Measurements from ENCODE around the gene EMC9. TPM values are rescaled to one million over a fixed set of nuclear protein-coding genes. Genes with fewer than 3 reads are reported as not detected.

Gene EMC9
- total and polyA plus RNA-seq, 10 of the 15 experiments (the other 5 are each of a cell fraction or from before 2014, with no cell fraction given), result 15.3 to 60.5 (median 30.3) TPM

DNA sequence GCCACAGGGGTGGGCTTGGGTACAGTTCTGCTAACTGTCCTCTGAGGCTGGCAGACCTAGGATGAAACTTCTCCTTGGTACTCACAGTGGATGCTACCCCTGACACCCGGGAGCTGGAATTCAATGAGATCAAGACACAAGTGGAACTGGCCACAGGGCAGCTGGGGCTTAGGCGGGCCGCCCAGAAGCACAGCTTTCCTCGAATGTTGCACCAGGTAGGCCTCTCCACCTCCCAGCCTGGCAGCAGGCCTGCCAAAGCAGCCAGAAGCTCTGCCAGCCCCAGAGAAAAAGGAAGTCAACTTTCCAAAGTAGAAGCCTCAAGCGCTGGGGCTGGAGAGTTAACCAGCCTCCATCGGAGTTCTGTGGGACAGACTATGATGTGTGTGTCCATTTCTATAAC is 24.2 kb downstream of the EMC9 start (continued):
- TF ChIP-seq KLF5 (IDR thresholded peaks at IDR 0.05; ENCODE audit: partially characterized antibody) (no peak), MEF2B (IDR thresholded peaks at IDR 0.05; ENCODE audit: partially characterized antibody, poor library complexity, severe bottlenecking) (no peak), PAX8 (IDR thresholded peaks at IDR 0.05) (no peak), HDGF (IDR thresholded peaks at IDR 0.05) (no peak)

DNA sequence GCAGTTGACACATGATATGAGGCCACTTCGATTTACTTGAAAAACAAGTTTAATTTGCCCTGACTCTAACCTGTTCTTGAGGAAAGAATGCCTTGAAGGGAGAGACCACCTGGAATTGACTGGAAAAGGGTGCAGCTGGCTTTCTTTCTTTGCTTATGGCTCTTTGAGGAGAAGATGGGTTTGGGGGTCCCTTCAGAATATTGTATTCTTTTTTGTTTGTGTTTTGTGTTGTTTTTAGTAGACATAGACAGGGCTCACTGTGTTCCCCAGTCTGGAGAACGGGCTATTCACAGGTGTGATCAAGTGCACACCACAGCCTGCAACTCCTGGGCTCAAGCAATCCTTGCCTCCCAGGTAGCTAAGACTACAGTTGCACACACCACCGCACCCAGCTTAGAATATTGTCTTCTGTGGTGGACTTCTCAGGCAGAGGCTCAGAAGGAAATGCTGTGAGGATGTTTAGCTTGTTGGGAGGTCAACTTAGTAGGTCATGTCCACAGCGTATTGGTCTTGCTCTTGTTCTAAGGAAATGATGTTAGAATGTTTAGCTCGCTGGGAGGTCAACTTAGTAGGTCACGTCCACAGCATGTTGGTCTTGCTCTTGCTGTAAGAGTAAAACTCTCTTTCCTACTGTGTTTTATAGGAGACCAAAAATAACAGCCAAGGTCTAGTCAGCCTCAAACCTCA is 25.1 kb downstream of the EMC9 start:
- FAIRE-seq (no peak), DNase-seq (ENCODE audit: low read depth, low spot score) (no peak), ATAC-seq (no peak)
- H2AFZ ChIP-seq (ENCODE audit: control insufficient read depth, low read depth, low read length), result no peak overlapping the region
- H3K36me3 ChIP-seq (ENCODE audit: control insufficient read depth in 2 of 2, insufficient read depth in 2 of 2, low read length in 1 of 2), result peaks cover 11 to 23% of the 10 kb centered on the region in 2 experiments
- in situ Hi-C loops (cut with MboI), result loop anchor here (25.0 kb wide), 1 partner anchor 804 kb away; the partner anchor contains the start of genes BCL2L2, PABPN1 and PPP1R3E
- WGBS (ENCODE audit: insufficient coverage, insufficient replicate concordance, low lambda C conversion rate, missing lambda C conversion rate), result 85% methylated on average over 6 of the region's 6 CpGs
- no peaks in the 10 kb centered on the region for H3K27me3 ChIP-seq (replicated peaks in 1 of 2; ENCODE audit: control insufficient read depth in 2 of 2, insufficient read depth in 2 of 2, low read length in 1 of 2)
- H3K9ac ChIP-seq (ENCODE audit: control insufficient read depth, insufficient read depth, low read length), result peak overlapping the region; percentile 82; the same call in 1 of the 2 replicates
- H3K4me1 ChIP-seq (ENCODE audit: control insufficient read depth, insufficient read depth, low read length), result peaks cover 5% of the 10 kb centered on the region
- TF ChIP-seq ATF7 (IDR thresholded peaks at IDR 0.05; ENCODE audit: low read depth) (no peak), YBX1 (IDR thresholded peaks at IDR 0.05) (no peak), FOXM1 (IDR thresholded peaks at IDR 0.05; ENCODE audit: low read depth, low read length) (no peak), PML (IDR thresholded peaks at IDR 0.05; ENCODE audit: low read length) (no peak)
- TF ChIP-seq, protein P1, sequence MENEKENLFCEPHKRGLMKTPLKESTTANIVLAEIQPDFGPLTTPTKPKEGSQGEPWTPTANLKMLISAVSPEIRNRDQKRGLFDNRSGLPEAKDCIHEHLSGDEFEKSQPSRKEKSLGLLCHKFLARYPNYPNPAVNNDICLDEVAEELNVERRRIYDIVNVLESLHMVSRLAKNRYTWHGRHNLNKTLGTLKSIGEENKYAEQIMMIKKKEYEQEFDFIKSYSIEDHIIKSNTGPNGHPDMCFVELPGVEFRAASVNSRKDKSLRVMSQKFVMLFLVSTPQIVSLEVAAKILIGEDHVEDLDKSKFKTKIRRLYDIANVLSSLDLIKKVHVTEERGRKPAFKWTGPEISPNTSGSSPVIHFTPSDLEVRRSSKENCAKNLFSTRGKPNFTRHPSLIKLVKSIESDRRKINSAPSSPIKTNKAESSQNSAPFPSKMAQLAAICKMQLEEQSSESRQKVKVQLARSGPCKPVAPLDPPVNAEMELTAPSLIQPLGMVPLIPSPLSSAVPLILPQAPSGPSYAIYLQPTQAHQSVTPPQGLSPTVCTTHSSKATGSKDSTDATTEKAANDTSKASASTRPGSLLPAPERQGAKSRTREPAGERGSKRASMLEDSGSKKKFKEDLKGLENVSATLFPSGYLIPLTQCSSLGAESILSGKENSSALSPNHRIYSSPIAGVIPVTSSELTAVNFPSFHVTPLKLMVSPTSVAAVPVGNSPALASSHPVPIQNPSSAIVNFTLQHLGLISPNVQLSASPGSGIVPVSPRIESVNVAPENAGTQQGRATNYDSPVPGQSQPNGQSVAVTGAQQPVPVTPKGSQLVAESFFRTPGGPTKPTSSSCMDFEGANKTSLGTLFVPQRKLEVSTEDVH (IDR thresholded peaks at IDR 0.05; ENCODE audit: low read depth, partially characterized antibody), result no peak
- TF ChIP-seq, protein P2, sequence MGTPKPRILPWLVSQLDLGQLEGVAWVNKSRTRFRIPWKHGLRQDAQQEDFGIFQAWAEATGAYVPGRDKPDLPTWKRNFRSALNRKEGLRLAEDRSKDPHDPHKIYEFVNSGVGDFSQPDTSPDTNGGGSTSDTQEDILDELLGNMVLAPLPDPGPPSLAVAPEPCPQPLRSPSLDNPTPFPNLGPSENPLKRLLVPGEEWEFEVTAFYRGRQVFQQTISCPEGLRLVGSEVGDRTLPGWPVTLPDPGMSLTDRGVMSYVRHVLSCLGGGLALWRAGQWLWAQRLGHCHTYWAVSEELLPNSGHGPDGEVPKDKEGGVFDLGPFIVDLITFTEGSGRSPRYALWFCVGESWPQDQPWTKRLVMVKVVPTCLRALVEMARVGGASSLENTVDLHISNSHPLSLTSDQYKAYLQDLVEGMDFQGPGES (IDR thresholded peaks at IDR 0.05), result no peak
- no peaks in the 10 kb centered on the region for H3K9me3 ChIP-seq (replicated peaks; ENCODE audit: control insufficient read depth, insufficient read depth, low read length)
- CTCF ChIA-PET, result interaction anchor here (0.9 to 5.9 kb wide), 11 partner anchors 10 to 315 kb away, joined by 3 to 39 read pairs (median 7); partner anchors contain the start of genes CIDEB, IRF9, PCK2 and PSME1
- H3K27ac ChIP-seq (ENCODE audit: control insufficient read depth, insufficient read depth), result peak overlapping the region; percentile 94; the same call in 1 of the 2 replicates
- SMC1A ChIA-PET (ENCODE audit: uncharacterized antibody, unreplicated experiment), result interaction anchor here (0.6 to 7.7 kb wide), 7 partner anchors 9 to 45 kb away, joined by 3 to 70 read pairs (median 39); partner anchors contain the start of genes EMC9, IRF9, PCK2 and PSME1
- RAD21 ChIA-PET (ENCODE audit: unreplicated experiment), result interaction anchor here (1.0 to 5.8 kb wide), 6 partner anchors 10 to 45 kb away, joined by 3 to 69 read pairs (median 14); partner anchors contain the start of genes EMC9, IRF9, PSME1 and PSME2
- no TSS peak for BruUV-seq (replicated peaks)
- peak overlapping the region; percentile 96 for H3K4me3 ChIP-seq
- H3K4me2 ChIP-seq (ENCODE audit: control insufficient read depth, insufficient read depth), result peak overlapping the region; percentile 92
- POLR2A ChIA-PET, result interaction anchor here (0.9 to 17.1 kb wide), 9 partner anchors 8 to 65 kb away, joined by 3 to 276 read pairs (median 52); partner anchors contain the start of genes CARMIL3, EMC9, FITM1 and IRF9
- no peaks in the 10 kb centered on the region for H4K20me1 ChIP-seq (ENCODE audit: control insufficient read depth, insufficient read depth)
- H3K79me2 ChIP-seq (ENCODE audit: control insufficient read depth, insufficient read depth, low read length), result peaks cover 24% of the 10 kb centered on the region
- intact Hi-C loops (cut with micrococcal nuclease; ENCODE audit: unreplicated experiment), result no loop called here
